SH-SY5Y (cell line): ENCODE results near the gene PRIM2.

Experiments used
- GATA2 ChIP-seq: IDR thresholded peaks from 2 replicates; pipeline ENCODE4 v1.6.1; 2011; ENCODE audit warnings: mild to moderate bottlenecking, low read depth, low read length
- GATA3 ChIP-seq: IDR thresholded peaks from 2 replicates; pipeline ENCODE4 v1.6.1; 2011; ENCODE audit warnings: low read depth, mild to moderate bottlenecking, low read length, moderate library complexity

DNA sequence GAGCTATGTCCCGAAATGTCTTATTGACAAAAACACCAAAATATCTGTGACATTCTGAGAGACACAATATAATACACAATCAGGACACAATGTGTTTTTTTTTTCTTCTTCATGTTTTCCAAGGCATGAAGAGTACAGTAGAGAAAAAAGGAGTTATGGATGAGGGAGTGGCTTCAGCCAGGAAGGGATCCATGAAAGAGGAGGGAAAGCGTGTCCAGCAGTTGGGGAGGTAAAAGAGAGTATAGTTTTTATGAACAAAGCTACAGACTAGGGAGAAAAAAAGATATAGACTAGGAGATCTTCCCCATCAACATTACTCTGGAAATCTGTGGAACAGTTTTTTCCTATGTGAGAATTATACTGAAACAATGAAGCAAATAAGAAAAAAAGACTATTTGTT lies 38.9 kb upstream of the PRIM2 start:
- TF ChIP-seq GATA2 (no peak), GATA3 (no peak)
